Stimulated activated memory B cell treated with anti-CD40 and anti-IgM and Interleukin-4, amounts not matched to agents 10 μg/mL and 1 μg/mL and 100 μg/mL, for 72 hours (primary cell): ENCODE data around the gene MEI1.
A peak's percentile ranks its signal among the peaks of the same experiment; 100 is the strongest.
"Not testable (repeated sequence)": the region's sequence is repeated elsewhere in the genome, so short reads cannot be mapped to it uniquely, and the experiment has no call there.

Experiments used
- ATAC-seq: fragments of 150-1000 bp; cut with Tn5 transposase; 2 replicates; pipeline ENCODE4 v1.10.0; 2021
- H3K27ac Mint-ChIP-seq: one replicate; pipeline ENCODE4 v1.8.0; 2022; ENCODE audit warnings: mild to moderate bottlenecking, mixed read lengths
- H3K27me3 Mint-ChIP-seq: one replicate; pipeline ENCODE4 v1.8.0; 2022; ENCODE audit warnings: mixed read lengths
- H3K36me3 Mint-ChIP-seq: one replicate; pipeline ENCODE4 v1.8.0; 2022; ENCODE audit warnings: mixed read lengths
- H3K4me1 Mint-ChIP-seq: one replicate; pipeline ENCODE4 v1.8.0; 2022; ENCODE audit warnings: mixed read lengths
- H3K4me3 Mint-ChIP-seq: one replicate; pipeline ENCODE4 v1.8.0; 2022; ENCODE audit warnings: mild to moderate bottlenecking, moderate library complexity, mixed read lengths
- H3K9me3 Mint-ChIP-seq: one replicate; pipeline ENCODE4 v1.8.0; 2022; ENCODE audit warnings: mixed read lengths

The MEI1 gene

GRCh38 chr22:41826021-41826420, 126.7 kb downstream of the MEI1 start:
- peak overlapping the region; percentile 59 for H3K27ac Mint-ChIP-seq

GRCh38 chr22:41826430-41827383, 127.4 kb downstream of the MEI1 start:
- Mint-ChIP-seq H3K27me3 (no peaks in the 10 kb centered on the region), H3K4me3 (no peak overlapping the region), H3K36me3 (peaks cover 11% of the 10 kb centered on the region), H3K9me3 (no peaks in the 10 kb centered on the region), H3K27ac (peak overlapping the region; percentile 99), H3K4me1 (peaks cover 40% of the 10 kb centered on the region)
- no peak for ATAC-seq

More at GRCh38 chr22:41826021-41826420, 126.7 kb downstream of the MEI1 start:
- no peaks in the 10 kb centered on the region for H3K27me3 Mint-ChIP-seq
- peaks cover 33% of the 10 kb centered on the region for H3K4me1 Mint-ChIP-seq
- no peak overlapping the region for H3K4me3 Mint-ChIP-seq
- H3K36me3 Mint-ChIP-seq: peaks cover 11% of the 10 kb centered on the region
- ATAC-seq: no peak
- no peaks in the 10 kb centered on the region for H3K9me3 Mint-ChIP-seq

- no peak for ATAC-seq
- H3K27me3 Mint-ChIP-seq: no peaks in the 10 kb centered on the region
- no peak overlapping the region for H3K4me3 Mint-ChIP-seq
- no peaks in the 10 kb centered on the region for H3K9me3 Mint-ChIP-seq
- peaks cover 11% of the 10 kb centered on the region for H3K36me3 Mint-ChIP-seq
- peak overlapping the region; percentile 99 for H3K27ac Mint-ChIP-seq
- peaks cover 41% of the 10 kb centered on the region for H3K4me1 Mint-ChIP-seq
Measured at GRCh38 chr22:41827671-41828070, 128.4 kb downstream of the MEI1 start.

GRCh38 chr22:41828516-41828915, 129.2 kb downstream of the MEI1 start:
- Mint-ChIP-seq H3K4me1 (peaks cover 38% of the 10 kb centered on the region), H3K9me3 (no peaks in the 10 kb centered on the region), H3K36me3 (peaks cover 11% of the 10 kb centered on the region), H3K27ac (peak overlapping the region; percentile 99), H3K27me3 (no peaks in the 10 kb centered on the region), H3K4me3 (no peak overlapping the region)
- no peak for ATAC-seq

GRCh38 chr22:41830174-41830573, 130.9 kb downstream of the MEI1 start:
- H3K27me3 Mint-ChIP-seq: no peaks in the 10 kb centered on the region
- peaks cover 18% of the 10 kb centered on the region for H3K36me3 Mint-ChIP-seq
- no peak for ATAC-seq
- H3K4me3 Mint-ChIP-seq: no peak overlapping the region
- H3K27ac Mint-ChIP-seq: peak overlapping the region; percentile 99
- peaks cover 38% of the 10 kb centered on the region for H3K4me1 Mint-ChIP-seq
- H3K9me3 Mint-ChIP-seq: no peaks in the 10 kb centered on the region

- Mint-ChIP-seq H3K36me3 (peaks cover 20% of the 10 kb centered on the region), H3K4me3 (peak overlapping the region; percentile 22), H3K27me3 (no peaks in the 10 kb centered on the region), H3K9me3 (no peaks in the 10 kb centered on the region), H3K4me1 (peaks cover 45% of the 10 kb centered on the region), H3K27ac (peak overlapping the region; percentile 99)
- ATAC-seq: no peak
Measured at GRCh38 chr22:41831383-41831782, 132.1 kb downstream of the MEI1 start.

- H3K27ac Mint-ChIP-seq: peak overlapping the region; percentile 99
- no peak for ATAC-seq
- no peaks in the 10 kb centered on the region for H3K9me3 Mint-ChIP-seq
- H3K4me1 Mint-ChIP-seq: peaks cover 51% of the 10 kb centered on the region
- H3K36me3 Mint-ChIP-seq: peaks cover 26% of the 10 kb centered on the region
- no peaks in the 10 kb centered on the region for H3K27me3 Mint-ChIP-seq
- peak overlapping the region; percentile 87 for H3K4me3 Mint-ChIP-seq
Measured at GRCh38 chr22:41831828-41832552, 132.7 kb downstream of the MEI1 start.

- no peaks in the 10 kb centered on the region for H3K27me3 Mint-ChIP-seq
- peak within 1 kb of the TSS; percentile 87 for H3K4me3 Mint-ChIP-seq
- peaks cover 52% of the 10 kb centered on the region for H3K4me1 Mint-ChIP-seq
- no peaks in the 10 kb centered on the region for H3K9me3 Mint-ChIP-seq
- H3K27ac Mint-ChIP-seq: peak within 1 kb of the TSS; percentile 99
- peaks cover 27% of the 10 kb centered on the region for H3K36me3 Mint-ChIP-seq
- ATAC-seq: peak; percentile 95
Measured at GRCh38 chr22:41832553-41833368, 133.5 kb downstream of the MEI1 start, which contains the start of gene SREBF2. Gene SREBF2 (plus strand): TSS chr22:41833105. CDS start chr22:41833271, 166 bp downstream.

- Mint-ChIP-seq H3K27ac (peak overlapping the region; percentile 99), H3K4me1 (peaks cover 54% of the 10 kb centered on the region), H3K27me3 (no peaks in the 10 kb centered on the region), H3K36me3 (peaks cover 34% of the 10 kb centered on the region), H3K4me3 (peak overlapping the region; percentile 87), H3K9me3 (no peaks in the 10 kb centered on the region)
- peak; percentile 50 for ATAC-seq
Measured at GRCh38 chr22:41833369-41834004, 134.2 kb downstream of the MEI1 start.

- Mint-ChIP-seq H3K9me3 (no peaks in the 10 kb centered on the region), H3K27ac (peak overlapping the region; percentile 99), H3K27me3 (no peaks in the 10 kb centered on the region), H3K36me3 (peaks cover 42% of the 10 kb centered on the region), H3K4me3 (peak overlapping the region; percentile 87), H3K4me1 (peaks cover 57% of the 10 kb centered on the region)
- no peak for ATAC-seq
Measured at GRCh38 chr22:41834005-41834944, 135.0 kb downstream of the MEI1 start.

GRCh38 chr22:41835462-41835861, 136.2 kb downstream of the MEI1 start:
- H3K4me3 Mint-ChIP-seq: not testable (repeated sequence)
- H3K27ac Mint-ChIP-seq: peak overlapping the region; percentile 53

GRCh38 chr22:41836551-41836950, 137.2 kb downstream of the MEI1 start:
- no peak for ATAC-seq
- peak overlapping the region; percentile 53 for H3K27ac Mint-ChIP-seq
- no peaks in the 10 kb centered on the region for H3K27me3 Mint-ChIP-seq
- H3K36me3 Mint-ChIP-seq: peaks cover 58% of the 10 kb centered on the region
- no peaks in the 10 kb centered on the region for H3K9me3 Mint-ChIP-seq
- peaks cover 60% of the 10 kb centered on the region for H3K4me1 Mint-ChIP-seq
- no peak overlapping the region for H3K4me3 Mint-ChIP-seq

More at GRCh38 chr22:41835462-41835861, 136.2 kb downstream of the MEI1 start:
- ATAC-seq, H3K27me3 Mint-ChIP-seq, H3K9me3 Mint-ChIP-seq: not testable (repeated sequence)
- peaks cover 51% of the 10 kb centered on the region for H3K36me3 Mint-ChIP-seq
- peaks cover 56% of the 10 kb centered on the region for H3K4me1 Mint-ChIP-seq

- no peak for ATAC-seq
- Mint-ChIP-seq H3K9me3 (no peaks in the 10 kb centered on the region), H3K27me3 (no peaks in the 10 kb centered on the region), H3K4me3 (peak overlapping the region; percentile 26), H3K36me3 (peaks cover 58% of the 10 kb centered on the region), H3K4me1 (peaks cover 69% of the 10 kb centered on the region), H3K27ac (peak overlapping the region; percentile 18)
Measured at GRCh38 chr22:41838842-41839618, 139.7 kb downstream of the MEI1 start.
